IPS-15b (cell line): Measurements from ENCODE around the gene NCK2.

Source experiments
- H3K27me3 ChIP-seq: one replicate; pipeline ENCODE4 v1.6.1; 2013; ENCODE audit warnings: low read length; ENCODE audit not compliant: control insufficient read depth, insufficient read depth
- H3K36me3 ChIP-seq: one replicate; pipeline ENCODE4 v1.6.1; 2013; ENCODE audit warnings: low read length; ENCODE audit not compliant: control insufficient read depth, insufficient read depth
- H3K4me1 ChIP-seq: one replicate; pipeline ENCODE4 v1.6.1; 2013; ENCODE audit warnings: mild to moderate bottlenecking, low read length; ENCODE audit not compliant: control insufficient read depth, insufficient read depth
- H3K4me3 ChIP-seq: one replicate; pipeline ENCODE4 v1.5.1; 2013; ENCODE audit warnings: low read depth, low read length
- H3K9ac ChIP-seq: one replicate; pipeline ENCODE4 v1.6.1; 2013; ENCODE audit warnings: low read depth, mild to moderate bottlenecking, low read length
- H3K9me3 ChIP-seq: one replicate; pipeline ENCODE4 v1.6.1; 2013; ENCODE audit warnings: mild to moderate bottlenecking, low read length; ENCODE audit not compliant: control insufficient read depth, insufficient read depth

The NCK2 gene

DNA sequence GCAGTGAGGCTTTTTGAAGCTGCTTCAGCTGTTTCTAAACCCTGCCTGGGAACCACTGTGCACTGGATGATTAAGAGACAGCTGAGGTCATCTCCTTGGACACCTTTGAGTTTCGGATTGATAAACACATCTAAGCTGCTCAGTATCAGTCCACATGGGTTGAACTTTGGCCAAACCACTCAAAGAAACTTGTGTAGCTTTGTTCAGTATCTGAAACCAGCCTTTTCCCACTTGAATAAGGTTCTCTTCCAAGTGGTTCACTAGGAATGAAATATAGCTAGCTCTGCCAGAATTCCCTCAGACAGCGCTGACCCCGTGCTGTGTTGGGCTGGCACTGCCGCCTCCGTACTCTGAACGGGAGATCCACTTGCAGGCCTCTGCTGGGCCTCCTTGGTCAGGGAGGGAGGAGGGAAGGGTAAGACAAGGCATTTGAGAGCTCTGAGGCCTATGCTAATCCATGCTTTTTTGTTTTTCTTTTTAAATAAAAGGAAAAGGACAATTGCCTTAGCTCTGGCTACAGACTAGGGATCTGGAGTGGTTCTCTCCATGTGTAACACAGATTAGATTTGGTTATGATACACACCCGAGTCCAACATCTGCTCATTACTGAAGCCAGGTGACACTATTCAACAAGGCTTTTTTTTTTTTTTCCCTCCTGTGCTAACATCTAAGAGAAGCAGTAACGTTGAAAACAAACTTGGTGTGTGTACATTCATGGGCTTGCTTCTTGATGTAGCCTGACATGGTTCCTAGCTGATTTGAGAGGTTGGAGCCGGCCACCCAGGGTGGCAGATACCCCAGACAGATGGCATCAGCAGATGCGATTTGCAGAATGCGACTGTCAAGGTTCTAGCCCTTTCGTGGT, 67.7 kb downstream of the NCK2 start:
- Histone ChIP-seq H3K9ac (no peak overlapping the region), H3K4me3 (no peak overlapping the region), H3K36me3 (no peaks in the 10 kb centered on the region), H3K4me1 (peaks cover 13% of the 10 kb centered on the region), H3K27me3 (no peaks in the 10 kb centered on the region), H3K9me3 (no peaks in the 10 kb centered on the region)

- H3K4me1 ChIP-seq, result peaks cover 13% of the 10 kb centered on the region
- no peaks in the 10 kb centered on the region for H3K27me3 ChIP-seq
- no peaks in the 10 kb centered on the region for H3K36me3 ChIP-seq
- no peaks in the 10 kb centered on the region for H3K9me3 ChIP-seq
- no peak overlapping the region for H3K4me3 ChIP-seq
- H3K9ac ChIP-seq, result no peak overlapping the region
Measured at GRCh38 chr2:105813045-105813315, 68.3 kb downstream of the NCK2 start.

- Histone ChIP-seq H3K36me3 (no peaks in the 10 kb centered on the region), H3K4me1 (peaks cover 9% of the 10 kb centered on the region)
Measured at GRCh38 chr2:105813405-105813804, 68.7 kb downstream of the NCK2 start.

DNA sequence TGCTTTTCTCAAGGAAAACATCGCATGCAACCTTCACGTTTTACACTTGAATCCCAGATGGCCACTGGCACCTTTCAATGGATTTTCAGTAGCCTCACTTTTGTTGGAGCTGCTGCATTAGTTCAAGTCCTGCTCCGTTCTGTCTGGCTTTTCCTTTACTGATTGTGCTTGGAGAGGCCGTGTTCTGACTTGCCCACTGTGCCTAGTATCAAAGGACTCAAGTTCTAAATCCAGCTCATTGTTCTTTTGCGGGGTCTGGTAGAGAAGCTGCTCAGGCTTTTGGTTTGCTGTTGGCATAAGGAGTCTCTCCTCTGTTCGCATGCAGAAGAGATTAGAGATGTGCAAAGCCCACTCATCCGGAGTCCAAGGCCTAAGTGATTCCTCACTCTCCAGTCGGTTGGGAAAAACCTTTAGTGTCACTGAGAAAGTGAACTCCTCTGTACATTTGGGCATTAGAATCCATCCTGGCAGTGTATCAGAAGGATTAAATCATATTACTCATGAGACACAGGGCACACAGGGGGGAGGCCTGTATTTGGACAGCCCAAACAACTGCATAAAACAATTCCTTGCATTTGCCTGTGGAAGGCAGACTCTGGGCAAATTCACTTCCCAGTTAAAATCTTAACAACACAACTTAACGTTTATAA, 69.7 kb downstream of the NCK2 start:
- H3K27me3 ChIP-seq, result no peaks in the 10 kb centered on the region
- H3K36me3 ChIP-seq, result no peaks in the 10 kb centered on the region
- H3K9ac ChIP-seq, result no peak overlapping the region
- peaks cover 6% of the 10 kb centered on the region for H3K4me1 ChIP-seq
- no peaks in the 10 kb centered on the region for H3K9me3 ChIP-seq
- H3K4me3 ChIP-seq, result no peak overlapping the region

More at GRCh38 chr2:105813405-105813804, 68.7 kb downstream of the NCK2 start:
- Histone ChIP-seq H3K9ac (no peak overlapping the region), H3K4me3 (no peak overlapping the region), H3K27me3 (no peaks in the 10 kb centered on the region), H3K9me3 (no peaks in the 10 kb centered on the region)

DNA sequence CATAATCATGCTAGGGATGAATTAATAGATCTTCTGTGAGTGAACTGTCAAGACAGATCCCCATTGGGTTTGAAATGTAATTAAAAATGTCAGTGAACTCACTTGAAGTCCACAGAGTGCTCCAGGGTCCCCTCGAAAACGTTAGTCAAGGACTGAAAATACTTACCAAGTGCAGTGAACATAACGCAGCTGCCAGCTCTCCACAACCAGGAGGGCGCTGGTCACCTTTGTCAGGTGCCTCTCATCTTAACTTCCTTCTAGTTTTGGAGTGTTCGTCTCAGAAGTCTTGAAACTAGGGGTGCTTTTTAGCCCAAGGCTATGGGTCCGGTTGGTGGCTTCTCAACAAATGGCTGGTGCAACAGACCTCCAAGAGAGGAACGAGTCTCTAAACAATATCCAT, 70.7 kb downstream of the NCK2 start:
- Histone ChIP-seq H3K9me3 (no peaks in the 10 kb centered on the region), H3K4me1 (peaks cover 6% of the 10 kb centered on the region), H3K36me3 (no peaks in the 10 kb centered on the region), H3K9ac (no peak overlapping the region), H3K27me3 (no peaks in the 10 kb centered on the region), H3K4me3 (no peak overlapping the region)

DNA sequence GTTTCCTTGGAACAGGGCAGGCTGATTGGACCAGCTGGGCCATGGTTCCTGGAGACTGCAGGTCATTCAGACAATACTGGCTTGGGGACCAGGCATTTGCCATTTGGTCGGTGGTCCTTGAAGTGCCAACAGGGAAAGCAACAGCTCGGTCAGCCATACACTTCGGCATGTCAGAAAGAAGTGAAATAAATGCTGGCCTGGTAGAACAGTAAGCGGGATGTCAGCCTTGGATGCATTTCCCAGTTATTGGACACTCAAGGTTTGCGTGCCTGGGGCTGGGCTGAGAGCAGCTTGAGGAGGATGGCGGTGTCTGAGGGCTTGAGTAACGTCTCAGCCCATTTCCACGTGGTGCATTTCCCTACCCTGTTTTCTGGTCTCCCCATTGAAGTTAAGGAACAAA, 75.4 kb downstream of the NCK2 start:
- H3K9me3 ChIP-seq, result no peaks in the 10 kb centered on the region
- no peak overlapping the region for H3K4me3 ChIP-seq
- no peaks in the 10 kb centered on the region for H3K36me3 ChIP-seq
- H3K27me3 ChIP-seq, result no peaks in the 10 kb centered on the region
- H3K4me1 ChIP-seq, result peaks cover 2% of the 10 kb centered on the region
- no peak overlapping the region for H3K9ac ChIP-seq

- Histone ChIP-seq H3K4me1 (peaks cover 2% of the 10 kb centered on the region), H3K9ac (no peak overlapping the region), H3K27me3 (no peaks in the 10 kb centered on the region), H3K36me3 (no peaks in the 10 kb centered on the region), H3K9me3 (no peaks in the 10 kb centered on the region), H3K4me3 (no peak overlapping the region)
Measured at GRCh38 chr2:105820691-105821090, 76.0 kb downstream of the NCK2 start.

GRCh38 chr2:105821428-105822125, 76.9 kb downstream of the NCK2 start:
- H3K27me3 ChIP-seq, result no peaks in the 10 kb centered on the region
- no peaks in the 10 kb centered on the region for H3K36me3 ChIP-seq
- no peak overlapping the region for H3K9ac ChIP-seq
- peaks cover 2% of the 10 kb centered on the region for H3K4me1 ChIP-seq
- no peak overlapping the region for H3K4me3 ChIP-seq
- no peaks in the 10 kb centered on the region for H3K9me3 ChIP-seq

- H3K9me3 ChIP-seq, result no peaks in the 10 kb centered on the region
- peaks cover 2% of the 10 kb centered on the region for H3K4me1 ChIP-seq
- no peak overlapping the region for H3K4me3 ChIP-seq
- H3K36me3 ChIP-seq, result no peaks in the 10 kb centered on the region
- no peak overlapping the region for H3K9ac ChIP-seq
- no peaks in the 10 kb centered on the region for H3K27me3 ChIP-seq
Measured at GRCh38 chr2:105822186-105822585, 77.5 kb downstream of the NCK2 start.

DNA sequence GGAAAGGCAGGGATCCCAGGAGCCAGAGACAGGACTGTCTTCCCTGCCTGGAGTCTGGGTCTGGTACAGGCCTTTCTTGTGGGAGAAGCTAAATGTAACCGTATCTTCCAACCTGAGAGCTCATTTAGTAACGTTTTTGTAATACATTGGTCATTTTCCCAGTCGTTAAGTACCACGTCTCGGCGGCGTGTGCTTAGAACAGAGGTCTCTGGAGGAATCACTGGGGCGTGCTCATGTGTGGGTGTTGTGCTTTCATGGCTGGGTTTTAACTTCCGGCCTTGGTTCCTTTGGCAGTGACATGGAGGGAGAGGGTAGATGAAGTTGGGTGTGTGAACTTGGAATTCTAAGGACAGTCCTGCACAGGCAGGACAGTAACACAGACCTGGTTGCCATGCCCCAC, 79.7 kb downstream of the NCK2 start:
- Histone ChIP-seq H3K27me3 (no peaks in the 10 kb centered on the region), H3K4me1 (peaks cover 2% of the 10 kb centered on the region), H3K9me3 (no peaks in the 10 kb centered on the region), H3K36me3 (no peaks in the 10 kb centered on the region), H3K4me3 (no peak overlapping the region), H3K9ac (no peak overlapping the region)

DNA sequence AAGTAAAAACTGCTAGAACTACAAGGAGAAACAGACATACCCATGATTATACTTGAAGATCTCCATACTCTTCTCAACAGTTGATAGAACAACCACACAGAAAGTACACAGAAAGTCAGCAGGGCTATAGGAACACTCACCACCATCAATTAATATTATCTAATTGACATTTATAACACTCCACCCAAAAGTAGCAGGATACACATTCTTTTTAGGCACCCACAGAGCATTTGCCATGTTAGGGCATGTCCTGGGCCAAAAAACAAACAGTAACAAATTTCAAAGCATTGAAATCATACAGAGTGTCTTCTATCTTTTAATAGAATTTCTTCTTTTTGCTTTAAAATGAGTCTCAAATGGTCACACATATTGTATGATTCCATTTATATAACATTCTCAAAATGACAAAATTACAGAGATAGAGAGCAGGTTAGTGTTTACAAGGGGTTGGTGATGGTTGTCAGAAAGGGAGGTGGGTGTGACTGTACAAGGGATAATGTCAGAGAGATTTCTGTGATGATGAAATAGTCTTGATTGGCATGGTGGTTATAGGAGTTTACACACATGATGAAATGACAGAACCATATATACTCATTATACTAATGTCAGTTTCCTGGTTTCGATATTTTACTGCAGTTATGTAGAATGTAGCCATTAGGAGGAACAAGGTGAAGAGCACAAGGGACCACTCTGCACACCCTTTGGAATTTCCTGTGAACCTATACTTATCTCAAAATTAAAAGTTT, 82.8 kb downstream of the NCK2 start:
- Histone ChIP-seq H3K4me1 (no peaks in the 10 kb centered on the region), H3K4me3 (no peak overlapping the region), H3K27me3 (no peaks in the 10 kb centered on the region), H3K9me3 (no peaks in the 10 kb centered on the region), H3K36me3 (no peaks in the 10 kb centered on the region), H3K9ac (no peak overlapping the region)
